Measurements from ENCODE around the gene RIMS4.

DNA sequence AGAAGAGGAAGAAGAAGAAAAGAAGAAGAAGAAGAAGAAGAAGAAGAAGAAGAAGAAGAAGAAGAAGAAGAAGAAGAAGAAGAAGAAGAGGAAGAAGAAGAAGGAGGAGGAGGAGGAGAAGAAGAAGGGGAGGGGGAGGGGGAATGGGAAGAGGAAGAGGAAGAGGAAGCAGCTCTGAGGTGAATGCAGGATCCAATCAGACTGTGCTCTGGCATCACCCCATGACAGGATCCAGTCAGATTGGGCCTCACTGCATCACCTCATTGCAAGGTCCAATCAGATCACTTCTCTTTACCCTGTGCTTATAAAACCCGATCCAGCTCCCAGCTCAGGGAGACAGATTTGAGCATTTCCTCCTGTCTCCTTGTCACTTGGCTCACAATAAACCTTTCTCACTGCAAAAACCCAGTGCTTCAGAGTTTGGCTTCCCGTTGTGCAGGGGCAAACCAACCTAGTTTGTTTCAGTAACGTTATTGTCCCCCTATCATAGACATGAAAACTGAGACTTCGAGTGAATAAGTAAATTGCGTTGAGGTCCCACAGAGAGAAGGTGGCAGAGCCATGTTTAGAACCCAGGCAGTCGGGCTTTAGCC lies 46.6 kb upstream of the RIMS4 start:
- TF ChIP-seq, protein P1, sequence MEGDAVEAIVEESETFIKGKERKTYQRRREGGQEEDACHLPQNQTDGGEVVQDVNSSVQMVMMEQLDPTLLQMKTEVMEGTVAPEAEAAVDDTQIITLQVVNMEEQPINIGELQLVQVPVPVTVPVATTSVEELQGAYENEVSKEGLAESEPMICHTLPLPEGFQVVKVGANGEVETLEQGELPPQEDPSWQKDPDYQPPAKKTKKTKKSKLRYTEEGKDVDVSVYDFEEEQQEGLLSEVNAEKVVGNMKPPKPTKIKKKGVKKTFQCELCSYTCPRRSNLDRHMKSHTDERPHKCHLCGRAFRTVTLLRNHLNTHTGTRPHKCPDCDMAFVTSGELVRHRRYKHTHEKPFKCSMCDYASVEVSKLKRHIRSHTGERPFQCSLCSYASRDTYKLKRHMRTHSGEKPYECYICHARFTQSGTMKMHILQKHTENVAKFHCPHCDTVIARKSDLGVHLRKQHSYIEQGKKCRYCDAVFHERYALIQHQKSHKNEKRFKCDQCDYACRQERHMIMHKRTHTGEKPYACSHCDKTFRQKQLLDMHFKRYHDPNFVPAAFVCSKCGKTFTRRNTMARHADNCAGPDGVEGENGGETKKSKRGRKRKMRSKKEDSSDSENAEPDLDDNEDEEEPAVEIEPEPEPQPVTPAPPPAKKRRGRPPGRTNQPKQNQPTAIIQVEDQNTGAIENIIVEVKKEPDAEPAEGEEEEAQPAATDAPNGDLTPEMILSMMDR (IDR thresholded peaks at IDR 0.05): no peak
- TF ChIP-seq POLR2AphosphoS5 (IDR thresholded peaks at IDR 0.05): no peak
